ENCODE data around the gene MAP1LC3B2.

DNA sequence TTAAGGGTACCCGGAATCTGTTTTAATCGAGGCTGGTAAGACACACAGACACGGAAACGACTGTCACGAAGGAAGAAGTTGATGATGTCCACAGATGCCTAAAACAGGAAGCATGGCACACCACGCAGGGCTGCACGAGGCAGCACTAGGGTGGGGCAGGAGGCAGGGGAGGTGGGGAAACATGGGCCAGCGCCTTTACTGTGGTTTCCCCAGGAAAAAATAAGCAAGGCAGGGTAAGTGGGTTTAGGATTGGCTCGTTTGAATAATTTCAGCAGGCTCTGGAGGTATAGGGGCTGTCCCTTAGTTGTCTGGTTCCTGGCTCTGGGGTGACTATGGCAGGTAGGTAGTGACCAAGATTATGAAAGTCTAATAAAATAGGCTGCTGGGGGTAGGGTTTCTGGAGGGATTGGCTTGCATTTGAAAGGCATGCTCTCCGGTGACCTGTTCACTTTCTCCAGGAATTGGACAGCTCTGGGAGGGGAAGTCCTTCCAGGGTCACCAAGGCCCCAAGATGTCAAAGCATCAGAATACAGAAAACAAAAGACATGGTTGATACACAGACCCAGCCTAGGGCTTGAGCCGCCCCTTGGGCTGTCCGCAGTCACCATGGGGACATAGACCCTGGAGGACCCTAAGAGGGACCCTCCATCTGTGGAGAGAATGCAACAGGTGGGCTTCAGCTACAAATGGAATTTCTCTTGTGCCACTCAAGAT is 35.3 kb downstream of the MAP1LC3B2 start:
- no peak for TF ChIP-seq POLR2A (IDR thresholded peaks at IDR 0.05)
- TF ChIP-seq, protein P1, sequence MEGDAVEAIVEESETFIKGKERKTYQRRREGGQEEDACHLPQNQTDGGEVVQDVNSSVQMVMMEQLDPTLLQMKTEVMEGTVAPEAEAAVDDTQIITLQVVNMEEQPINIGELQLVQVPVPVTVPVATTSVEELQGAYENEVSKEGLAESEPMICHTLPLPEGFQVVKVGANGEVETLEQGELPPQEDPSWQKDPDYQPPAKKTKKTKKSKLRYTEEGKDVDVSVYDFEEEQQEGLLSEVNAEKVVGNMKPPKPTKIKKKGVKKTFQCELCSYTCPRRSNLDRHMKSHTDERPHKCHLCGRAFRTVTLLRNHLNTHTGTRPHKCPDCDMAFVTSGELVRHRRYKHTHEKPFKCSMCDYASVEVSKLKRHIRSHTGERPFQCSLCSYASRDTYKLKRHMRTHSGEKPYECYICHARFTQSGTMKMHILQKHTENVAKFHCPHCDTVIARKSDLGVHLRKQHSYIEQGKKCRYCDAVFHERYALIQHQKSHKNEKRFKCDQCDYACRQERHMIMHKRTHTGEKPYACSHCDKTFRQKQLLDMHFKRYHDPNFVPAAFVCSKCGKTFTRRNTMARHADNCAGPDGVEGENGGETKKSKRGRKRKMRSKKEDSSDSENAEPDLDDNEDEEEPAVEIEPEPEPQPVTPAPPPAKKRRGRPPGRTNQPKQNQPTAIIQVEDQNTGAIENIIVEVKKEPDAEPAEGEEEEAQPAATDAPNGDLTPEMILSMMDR (IDR thresholded peaks at IDR 0.05), result no peak

Data from stomach (tissue), 4 donors.